GM23248 (cell line): ENCODE results near the gene PAFAH1B1.

Source experiments
- EZH2 ChIP-seq: fragments of 200-600 bp; sonication (generic); IDR thresholded peaks from 2 replicates; pipeline ENCODE4 v1.6.1; 2018; ENCODE audit warnings: antibody characterized with exemption, mild to moderate bottlenecking; ENCODE audit not compliant: insufficient read depth, poor library complexity, severe bottlenecking
- EZH2phosphoT487 ChIP-seq: fragments of 200-600 bp; sonication (generic); IDR thresholded peaks from 2 replicates; pipeline ENCODE4 v1.6.1; 2018; ENCODE audit warnings: antibody characterized with exemption, moderate library complexity, mild to moderate bottlenecking, low read depth; ENCODE audit not compliant: insufficient read depth

- no peak for TF ChIP-seq EZH2
- TF ChIP-seq EZH2phosphoT487 = no peak
Measured at GRCh38 chr17:2571523-2572303, 21.7 kb upstream of the PAFAH1B1 start.
